A673 (cell line): ENCODE measurements around the gene SEC14L3.

Experiments
- EZH2 ChIP-seq: fragments of 200-600 bp; sonication (generic); IDR thresholded peaks from 2 replicates; pipeline ENCODE4 v1.6.1; 2017; ENCODE audit warnings: borderline replicate concordance, low read depth, mild to moderate bottlenecking, mixed read lengths, antibody characterized with exemption, low read length; ENCODE audit not compliant: poor library complexity, severe bottlenecking
- TF ChIP-seq, protein P1 (sequence below): fragments of 300-800, 200-600 bp; sonication (generic); conservative IDR thresholded peaks from 2 replicates; pipeline ENCODE4 v1.5.1; 2017; ENCODE audit warnings: low read depth, mild to moderate bottlenecking, antibody characterized with exemption, low read length, moderate library complexity, mixed read lengths

DNA sequence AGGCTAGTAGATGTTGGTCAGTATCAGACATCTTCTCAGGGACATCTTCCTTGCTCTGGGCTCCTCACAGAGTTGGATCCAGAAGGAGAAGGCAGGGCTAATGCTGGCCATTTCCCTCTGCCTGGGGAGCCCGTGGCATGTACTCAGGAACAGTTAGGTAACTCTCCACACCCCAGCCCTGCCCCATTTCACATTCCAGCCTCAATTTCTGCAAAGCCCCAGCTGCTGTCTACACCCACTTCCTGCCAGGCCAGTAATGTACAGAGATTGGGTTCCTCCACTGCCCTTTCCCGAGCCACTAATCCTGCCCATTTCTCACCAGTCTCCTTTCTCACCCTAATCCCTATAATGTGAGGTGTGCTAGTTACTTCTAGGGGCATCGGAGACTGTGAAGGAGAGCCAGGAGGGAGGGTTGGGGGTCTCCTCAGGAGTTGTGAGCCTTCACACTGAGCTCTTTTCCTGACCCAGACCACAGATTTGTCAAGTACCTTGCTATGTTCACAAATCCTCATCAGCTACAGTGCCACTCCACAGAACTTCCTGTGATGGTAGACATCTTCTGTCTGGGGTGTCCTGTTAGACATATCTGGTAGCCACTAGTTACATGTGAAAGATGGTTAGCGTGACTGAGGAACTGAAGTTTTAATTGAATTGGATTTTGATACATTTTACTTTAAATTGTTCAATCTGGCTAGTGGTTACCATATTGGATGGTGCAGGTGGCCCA, 1.3 kb upstream of the SEC14L3 start:
- TF ChIP-seq, protein P1, sequence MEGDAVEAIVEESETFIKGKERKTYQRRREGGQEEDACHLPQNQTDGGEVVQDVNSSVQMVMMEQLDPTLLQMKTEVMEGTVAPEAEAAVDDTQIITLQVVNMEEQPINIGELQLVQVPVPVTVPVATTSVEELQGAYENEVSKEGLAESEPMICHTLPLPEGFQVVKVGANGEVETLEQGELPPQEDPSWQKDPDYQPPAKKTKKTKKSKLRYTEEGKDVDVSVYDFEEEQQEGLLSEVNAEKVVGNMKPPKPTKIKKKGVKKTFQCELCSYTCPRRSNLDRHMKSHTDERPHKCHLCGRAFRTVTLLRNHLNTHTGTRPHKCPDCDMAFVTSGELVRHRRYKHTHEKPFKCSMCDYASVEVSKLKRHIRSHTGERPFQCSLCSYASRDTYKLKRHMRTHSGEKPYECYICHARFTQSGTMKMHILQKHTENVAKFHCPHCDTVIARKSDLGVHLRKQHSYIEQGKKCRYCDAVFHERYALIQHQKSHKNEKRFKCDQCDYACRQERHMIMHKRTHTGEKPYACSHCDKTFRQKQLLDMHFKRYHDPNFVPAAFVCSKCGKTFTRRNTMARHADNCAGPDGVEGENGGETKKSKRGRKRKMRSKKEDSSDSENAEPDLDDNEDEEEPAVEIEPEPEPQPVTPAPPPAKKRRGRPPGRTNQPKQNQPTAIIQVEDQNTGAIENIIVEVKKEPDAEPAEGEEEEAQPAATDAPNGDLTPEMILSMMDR = no peak
- TF ChIP-seq EZH2 = no peak
